GM19043 (cell line): ENCODE measurements around the gene KLF3.

Experiments
- ATAC-seq: cut with Tn5 transposase; IDR thresholded peaks from one replicate; pipeline ENCODE4 v1.9.1; 2021; ENCODE audit warnings: low read depth; ENCODE audit not compliant: unreplicated experiment

Gene KLF3

GRCh38 chr4:38650133-38650532 lies 13.9 kb upstream of the KLF3 start:
- no peak for ATAC-seq

DNA sequence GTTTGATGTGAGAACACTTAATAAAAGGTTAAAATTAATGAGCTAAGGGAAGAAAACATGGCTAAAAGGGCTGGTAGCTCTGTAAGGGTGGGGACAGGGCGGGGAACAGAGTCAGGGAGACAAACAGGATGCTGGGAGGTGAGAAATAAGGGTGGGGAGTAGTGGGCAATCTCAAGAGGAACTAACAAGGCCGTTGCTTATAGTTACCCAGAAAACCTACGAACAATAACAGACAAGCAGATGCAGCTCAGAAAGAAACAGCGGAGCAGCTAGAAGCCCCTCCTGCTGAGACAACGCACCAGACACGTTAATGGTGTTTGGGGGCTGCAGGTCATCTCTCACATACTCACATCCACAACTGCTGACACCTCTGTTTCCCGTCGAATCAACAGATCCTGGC lies 9.7 kb upstream of the KLF3 start:
- no peak for ATAC-seq

GRCh38 chr4:38656111-38656510 lies 7.9 kb upstream of the KLF3 start:
- ATAC-seq, result no peak

DNA sequence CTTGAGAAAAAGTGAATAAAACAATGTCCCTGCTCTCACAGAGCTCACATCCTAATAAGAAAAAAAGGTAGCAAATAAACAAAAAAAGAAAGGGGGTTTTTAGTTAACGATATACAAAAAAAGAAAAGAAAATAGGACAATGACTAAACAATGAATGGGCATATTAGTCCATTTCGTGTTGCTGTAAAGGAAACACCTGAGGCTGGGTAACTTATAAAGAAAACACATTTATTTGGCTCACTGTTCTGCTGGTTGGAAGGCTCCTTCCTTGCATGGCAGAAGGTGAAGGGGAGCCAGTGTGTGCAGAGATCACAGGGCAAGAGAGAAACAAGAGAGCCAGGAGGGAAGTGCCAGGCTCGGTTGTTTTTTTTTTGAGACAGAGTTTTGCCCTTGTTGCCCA lies 4.7 kb upstream of the KLF3 start:
- ATAC-seq, result no peak

GRCh38 chr4:38660838-38661237 lies 3.2 kb upstream of the KLF3 start:
- no peak for ATAC-seq

DNA sequence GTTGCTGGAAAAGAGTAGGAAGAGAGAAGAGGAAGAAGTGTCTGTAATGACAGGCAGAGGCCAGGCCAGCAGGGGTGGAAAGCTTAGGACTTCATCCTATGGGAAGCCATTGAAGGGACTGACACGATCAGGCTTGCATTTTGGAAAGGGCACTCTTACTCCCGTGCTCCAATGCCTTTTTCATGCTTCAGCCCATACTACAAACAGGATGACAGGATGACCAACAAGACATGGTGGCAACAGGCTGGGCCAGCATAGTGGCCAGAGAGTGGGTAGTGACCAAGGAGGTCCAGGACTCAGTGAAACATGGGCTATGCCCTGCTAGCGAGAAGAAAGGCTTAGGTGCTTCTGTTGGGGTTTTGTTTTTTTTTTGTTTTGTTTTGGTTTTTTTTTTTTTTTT lies 2.6 kb upstream of the KLF3 start:
- no peak for ATAC-seq

GRCh38 chr4:38662522-38663089 lies 1.4 kb upstream of the KLF3 start:
- ATAC-seq, result no peak

GRCh38 chr4:38663090-38663800 lies 754 bp upstream of the KLF3 start:
- ATAC-seq, result peak; percentile 15

DNA sequence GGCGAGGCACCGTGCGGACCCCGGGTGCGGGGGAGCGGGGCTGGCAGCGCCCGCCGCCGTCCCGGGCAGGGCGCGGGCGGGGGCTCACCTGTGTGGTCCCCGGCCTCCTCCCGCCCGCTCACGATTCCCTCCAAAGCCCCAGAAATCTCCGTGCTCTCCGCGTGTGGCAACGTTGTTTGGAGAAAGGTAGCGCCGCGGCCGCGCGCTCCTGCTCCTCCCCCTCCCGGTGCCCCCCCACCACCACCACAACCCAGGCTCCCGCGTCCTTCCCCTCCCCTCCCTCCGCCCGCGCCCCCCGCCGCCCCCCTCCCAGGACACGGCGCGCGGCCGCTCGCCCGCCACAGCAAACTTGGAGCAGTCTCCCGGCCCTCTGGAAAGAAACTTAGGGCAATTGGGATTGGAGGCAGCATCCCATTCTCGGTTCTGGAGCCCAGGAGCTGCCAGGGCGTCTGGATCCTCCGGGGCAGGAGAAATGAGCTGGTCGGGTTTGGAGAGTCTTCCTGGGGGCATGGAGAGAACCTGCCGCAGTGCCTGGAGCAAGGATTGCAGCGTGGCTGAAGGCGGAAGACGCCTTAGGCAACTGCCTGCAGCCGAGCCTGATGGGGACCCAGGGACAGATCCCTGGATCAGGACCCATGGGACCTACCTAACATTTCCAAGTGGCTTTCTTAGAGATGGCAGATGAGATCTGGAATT lies 855 bp downstream of the KLF3 start:
- no peak for ATAC-seq

GRCh38 chr4:38665551-38666411 lies 1.8 kb downstream of the KLF3 start:
- ATAC-seq, result no peak

DNA sequence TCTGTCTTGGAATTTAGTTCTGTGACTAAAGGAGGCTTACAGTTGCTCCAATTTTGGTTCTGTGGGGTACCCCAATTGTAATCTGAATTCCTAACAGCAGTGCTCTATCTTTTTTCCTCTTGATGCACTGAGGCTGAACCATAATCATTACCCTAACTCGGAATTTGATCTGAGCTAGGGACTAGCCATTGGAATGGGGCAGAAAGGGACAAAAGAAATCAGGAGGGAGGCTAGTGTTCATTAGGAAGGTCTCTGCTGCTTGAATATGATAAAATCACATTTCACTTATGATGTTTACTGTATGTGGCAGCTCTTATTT lies 2.7 kb downstream of the KLF3 start:
- no peak for ATAC-seq

DNA sequence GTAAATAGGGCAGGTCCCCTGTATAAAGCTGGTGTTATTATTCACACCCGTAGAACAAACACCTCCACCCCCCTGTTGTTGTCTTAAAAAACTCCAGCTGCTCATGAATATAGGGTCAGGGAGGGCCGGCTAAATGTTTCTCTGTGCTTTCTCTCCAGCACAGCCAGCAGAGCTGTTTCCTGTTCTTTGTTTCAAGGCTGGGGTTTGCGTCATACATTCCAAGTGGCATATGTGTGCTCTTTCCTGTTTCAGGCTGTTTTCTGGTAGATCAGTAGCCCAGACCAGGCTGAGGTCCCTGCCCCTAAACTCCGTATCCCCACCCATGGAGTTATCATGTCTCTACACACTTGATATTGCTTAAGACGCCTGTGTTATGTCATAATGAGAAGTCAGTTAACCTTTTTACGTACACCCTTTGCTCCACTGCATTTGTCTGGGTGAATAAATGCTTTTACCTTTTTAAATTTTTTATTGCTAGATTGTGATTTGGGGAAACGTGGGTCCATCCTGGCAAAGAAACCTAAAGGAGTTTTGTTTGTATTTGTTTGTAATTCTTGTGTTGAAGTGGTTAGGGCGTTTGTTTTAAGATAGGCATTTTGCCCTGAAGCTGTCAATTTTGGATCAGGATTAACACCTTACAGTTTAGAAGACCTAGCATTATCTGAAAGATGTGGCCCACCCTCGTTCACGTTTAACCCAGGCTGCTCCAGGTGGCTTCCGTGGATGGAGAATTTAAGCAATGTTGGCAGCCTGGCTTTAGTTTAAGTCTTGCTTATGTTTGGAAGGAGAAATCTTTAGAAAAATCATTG lies 3.3 kb downstream of the KLF3 start:
- peak; percentile 37 for ATAC-seq

GRCh38 chr4:38668203-38668971 lies 4.4 kb downstream of the KLF3 start:
- ATAC-seq, result no peak

GRCh38 chr4:38669208-38669607 lies 5.2 kb downstream of the KLF3 start:
- ATAC-seq, result no peak

GRCh38 chr4:38670109-38670901 lies 6.3 kb downstream of the KLF3 start:
- no peak for ATAC-seq

GRCh38 chr4:38670939-38671591 lies 7.1 kb downstream of the KLF3 start:
- ATAC-seq, result peak; percentile 30

DNA sequence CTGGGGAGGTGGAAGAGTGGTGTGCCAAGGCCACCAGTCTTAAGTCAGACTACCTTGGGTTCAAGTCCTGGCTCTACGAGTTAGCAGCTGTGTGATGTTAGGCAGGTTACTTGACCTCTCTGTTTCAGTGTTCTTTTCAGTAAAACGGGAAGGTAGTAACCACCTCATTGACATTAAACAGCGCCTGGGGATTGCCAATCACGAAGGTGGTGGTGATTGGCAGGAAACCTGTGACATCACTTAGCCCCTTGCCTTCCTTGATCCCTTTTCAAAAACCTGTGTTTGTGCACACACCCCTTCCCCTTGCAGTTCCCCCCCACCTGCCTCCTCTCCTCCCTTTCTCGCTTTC lies 7.6 kb downstream of the KLF3 start:
- ATAC-seq, result no peak

- no peak for ATAC-seq
These were observed 8.0 kb downstream of the KLF3 start for GRCh38 chr4:38672074-38672396.
